Spleen (tissue), 7 donors: ENCODE data around the gene LBHD1.

ENCODE experiments used
- POLR2A ChIP-seq, 3 donors: fragments of 450-650 bp; IDR thresholded peaks; one replicate each; pipeline ENCODE4 v1.5.1; 2017; ENCODE audit warnings: antibody characterized with exemption in 3 of 3, mild to moderate bottlenecking in 1 of 3
- TF ChIP-seq, protein P1 (sequence below), 11 experiments: fragments of 200-600 bp in 7 of 11; fragments of 450-650 bp in 4 of 11; sonication (generic) in 4 of 11; IDR thresholded peaks in 8 of 11; conservative IDR thresholded peaks in 3 of 11; 1 replicate in 7 of 11; 2 replicates in 4 of 11; pipeline versions ENCODE4 v1.4.0 to v1.8.0; 2016 to 2021; ENCODE audit warnings: antibody characterized with exemption in 11 of 11, inconsistent platforms in 4 of 11, mild to moderate bottlenecking in 1 of 11
- donor health status: DM: no; HTN: no; CAD: no; lungs with moderate emphysema.
- donor health status: DM: no; HTN: no; CAD: no.
- donor health status: DM: no; HTN: no; CAD: no.

- TF ChIP-seq, protein P1, sequence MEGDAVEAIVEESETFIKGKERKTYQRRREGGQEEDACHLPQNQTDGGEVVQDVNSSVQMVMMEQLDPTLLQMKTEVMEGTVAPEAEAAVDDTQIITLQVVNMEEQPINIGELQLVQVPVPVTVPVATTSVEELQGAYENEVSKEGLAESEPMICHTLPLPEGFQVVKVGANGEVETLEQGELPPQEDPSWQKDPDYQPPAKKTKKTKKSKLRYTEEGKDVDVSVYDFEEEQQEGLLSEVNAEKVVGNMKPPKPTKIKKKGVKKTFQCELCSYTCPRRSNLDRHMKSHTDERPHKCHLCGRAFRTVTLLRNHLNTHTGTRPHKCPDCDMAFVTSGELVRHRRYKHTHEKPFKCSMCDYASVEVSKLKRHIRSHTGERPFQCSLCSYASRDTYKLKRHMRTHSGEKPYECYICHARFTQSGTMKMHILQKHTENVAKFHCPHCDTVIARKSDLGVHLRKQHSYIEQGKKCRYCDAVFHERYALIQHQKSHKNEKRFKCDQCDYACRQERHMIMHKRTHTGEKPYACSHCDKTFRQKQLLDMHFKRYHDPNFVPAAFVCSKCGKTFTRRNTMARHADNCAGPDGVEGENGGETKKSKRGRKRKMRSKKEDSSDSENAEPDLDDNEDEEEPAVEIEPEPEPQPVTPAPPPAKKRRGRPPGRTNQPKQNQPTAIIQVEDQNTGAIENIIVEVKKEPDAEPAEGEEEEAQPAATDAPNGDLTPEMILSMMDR (IDR thresholded peaks at IDR 0.05 in 8 of 11, conservative IDR thresholded peaks at IDR 0.05 in 3 of 11): peak in 10 of 11 experiments; percentile 10 to 59 (median 47)
- TF ChIP-seq POLR2A (IDR thresholded peaks at IDR 0.05): no peak
Observed at GRCh38 chr11:62680825-62681240, 8.8 kb upstream of the LBHD1 start.
